Endothelial cell of umbilical vein (primary cell): ENCODE results near the gene RIMKLB. TPM values are rescaled to one million over a fixed set of nuclear protein-coding genes. Genes with fewer than 3 reads are reported as not detected.

ENCODE experiments used
- BruUV-seq: library from RNA; stranded (reverse); fragments of 400-500 nt; replicated peaks from 2 replicates; lab custom pipeline; 2021; lab: Mats Ljungman, UMichigan
- CTCF ChIA-PET: fragments of 300-600, 350-600 bp; sonication (Branson Sonifier 250); formaldehyde crosslinking; loops from one replicate; lab custom pipeline; 2021; ENCODE audit warnings: antibody characterized with exemption, inconsistent platforms; lab: Charles Lee
- POLR2A ChIA-PET: fragments of 300-600, 350-600 bp; sonication (Branson Sonifier 250); formaldehyde crosslinking; loops from one replicate; lab custom pipeline; 2021; ENCODE audit warnings: antibody characterized with exemption, inconsistent platforms; lab: Charles Lee
- DNase-seq: peaks from one replicate; pipeline ENCODE4 v3.0.0-alpha.2; 2011; ENCODE audit warnings: low read depth, low spot score
- FAIRE-seq: peaks from 2 replicates; lab custom pipeline; 2011; peaks lifted over from hg19 to GRCh38; lab: Jason Lieb, UNC
- H2AFZ ChIP-seq: 2 replicates; pipeline ENCODE4 v1.6.0; 2012; ENCODE audit warnings: low read depth, low read length, control low read depth, inconsistent platforms
- H3K27ac ChIP-seq: 2 replicates; pipeline ENCODE4 v1.5.1; 2011; ENCODE audit warnings: low read depth, mild to moderate bottlenecking, control low read depth, low read length, moderate library complexity; ENCODE audit not compliant: insufficient read depth
- H3K27me3 ChIP-seq, 2 experiments: 2 replicates each; pipeline versions ENCODE4 v1.6.0 to v1.6.1; 2011; ENCODE audit warnings: low read length in 2 of 2, mixed read lengths in 1 of 2; ENCODE audit not compliant: control insufficient read depth in 2 of 2, insufficient read depth in 2 of 2
- H3K36me3 ChIP-seq, 2 experiments: 2 replicates in 1 of 2; 3 replicates in 1 of 2; pipeline ENCODE4 v1.5.1; 2011; ENCODE audit warnings: low read length in 2 of 2, mild to moderate bottlenecking in 1 of 2, moderate library complexity in 1 of 2; ENCODE audit not compliant: control insufficient read depth in 2 of 2, insufficient read depth in 2 of 2; ENCODE audit errors: extremely low read depth in 1 of 2
- H3K4me1 ChIP-seq: 3 replicates; pipeline ENCODE4 v1.5.1; 2011; ENCODE audit warnings: mild to moderate bottlenecking, low read length; ENCODE audit not compliant: control insufficient read depth, insufficient read depth; ENCODE audit errors: extremely low read depth
- H3K4me2 ChIP-seq: 2 replicates; pipeline ENCODE4 v1.6.1; 2011; ENCODE audit warnings: low read length, control low read depth, mixed read lengths; ENCODE audit not compliant: insufficient read depth
- H3K4me3 ChIP-seq, 3 experiments: fragments of 200-600 bp in 1 of 3; sonication (generic), shearing (Covaris generic) in 1 of 3; replicated peaks in 1 of 3; 2 replicates each; pipeline ENCODE4 v1.5.1; 2011 to 2016; ENCODE audit warnings: control low read depth in 3 of 3, low read length in 3 of 3, mild to moderate bottlenecking in 2 of 3, inconsistent platforms in 1 of 3, low read depth in 1 of 3, moderate library complexity in 1 of 3; ENCODE audit not compliant: insufficient read depth in 1 of 3
- H3K79me2 ChIP-seq: 2 replicates; pipeline ENCODE4 v1.6.0; 2012; ENCODE audit warnings: low read length, inconsistent platforms; ENCODE audit not compliant: control insufficient read depth, insufficient read depth
- H3K9ac ChIP-seq: replicated peaks from 2 replicates; pipeline ENCODE3; 2011; ENCODE audit warnings: low read length, control low read depth; ENCODE audit not compliant: insufficient read depth; ENCODE audit errors: extremely low read depth
- H3K9me1 ChIP-seq: replicated peaks from 3 replicates; pipeline ENCODE4 v1.6.0; 2011; ENCODE audit warnings: mild to moderate bottlenecking, low read length; ENCODE audit not compliant: control insufficient read depth, insufficient read depth; ENCODE audit errors: extremely low read depth
- H3K9me3 ChIP-seq: replicated peaks from 2 replicates; pipeline ENCODE4 v1.5.1; 2012; ENCODE audit warnings: low read length, inconsistent platforms; ENCODE audit not compliant: control insufficient read depth, insufficient read depth
- H4K20me1 ChIP-seq: replicated peaks from 2 replicates; pipeline ENCODE3; 2011; ENCODE audit warnings: mild to moderate bottlenecking, low read length; ENCODE audit not compliant: control insufficient read depth, insufficient read depth; ENCODE audit errors: extremely low read depth
- EZH2 ChIP-seq: IDR thresholded peaks from 2 replicates; pipeline ENCODE4 v1.6.1; 2012; ENCODE audit warnings: borderline replicate concordance, low read depth, mild to moderate bottlenecking, moderate library complexity, low read length, inconsistent platforms; ENCODE audit not compliant: severe bottlenecking
- FOS ChIP-seq: IDR thresholded peaks from 2 replicates; pipeline ENCODE4 v1.6.1; 2011; ENCODE audit warnings: mild to moderate bottlenecking, low read length, moderate library complexity, borderline replicate concordance; ENCODE audit not compliant: insufficient read depth
- GATA2 ChIP-seq: IDR thresholded peaks from 2 replicates; pipeline ENCODE4 v1.7.0; 2011; ENCODE audit warnings: low read depth, mild to moderate bottlenecking, moderate library complexity, mixed read lengths, low read length; ENCODE audit not compliant: insufficient read length, insufficient read depth
- JUN ChIP-seq: IDR thresholded peaks from 2 replicates; pipeline ENCODE4 v1.6.1; 2011; ENCODE audit warnings: borderline replicate concordance, low read depth; ENCODE audit not compliant: insufficient read length, insufficient read depth
- MYC ChIP-seq: IDR thresholded peaks from one replicate; pipeline ENCODE4 v1.6.1; 2011; ENCODE audit warnings: mild to moderate bottlenecking, low read depth, low read length
- POLR2A ChIP-seq: IDR thresholded peaks from 2 replicates; pipeline ENCODE4 v1.6.1; 2012; ENCODE audit warnings: low read depth, mild to moderate bottlenecking, control low read depth, low read length
- POLR2AphosphoS5 ChIP-seq: IDR thresholded peaks from 2 replicates; pipeline ENCODE4 v1.6.1; 2012; ENCODE audit warnings: low read depth, mild to moderate bottlenecking, control low read depth, low read length, moderate library complexity; ENCODE audit not compliant: insufficient read depth
- dilution Hi-C: fragments of 300-500 bp; cut with MboI; formaldehyde crosslinking; loops from one replicate; pipeline ENCODE4 v1.15.0; 2019; ENCODE audit warnings: low sequenced_read_pairs; ENCODE audit not compliant: extremely low pct_ligation_motif_present
- intact Hi-C: fragments of 100-400 bp; cut with micrococcal nuclease; formaldehyde crosslinking; loops from one replicate; pipeline ENCODE4 v1.10.0; 2022
- polyA plus RNA-seq, 4 experiments: library from polyadenylated mRNA; depleted of rRNA in 3 of 4; stranded (reverse) in 3 of 4; unstranded in 1 of 4; fragments of >200 nt; gene quantifications; 2 replicates each; pipeline versions ENCODE4 v1.2.1 to v1.2.3, GENCODE V29; 2011 to 2012; ENCODE audit warnings: missing spikeins in 1 of 4
- total RNA-seq: library from RNA; stranded (reverse); gene quantifications from 2 replicates; pipeline ENCODE4 v1.2.3, GENCODE V29; 2021
- TF ChIP-seq, protein P1 (sequence below), 2 donors: IDR thresholded peaks; 1 replicate in 1 of 2; 2 replicates in 1 of 2; pipeline ENCODE4 v1.5.1; 2011; ENCODE audit warnings: low read length in 2 of 2, mild to moderate bottlenecking in 2 of 2, moderate library complexity in 2 of 2, control low read depth in 1 of 2, inconsistent platforms in 1 of 2, low read depth in 1 of 2; ENCODE audit not compliant: insufficient read depth in 1 of 2; ENCODE audit errors: extremely low read depth in 1 of 2
- TF ChIP-seq, protein P2 (sequence below): IDR thresholded peaks from 2 replicates; pipeline ENCODE4 v1.6.1; 2011; ENCODE audit not compliant: insufficient read depth, insufficient read length

Gene RIMKLB
- total and polyA plus RNA-seq, 2 donors (not counting 3 experiments of a cell fraction or from before 2014, with no cell fraction given) = 35.5 to 64.3 TPM

DNA sequence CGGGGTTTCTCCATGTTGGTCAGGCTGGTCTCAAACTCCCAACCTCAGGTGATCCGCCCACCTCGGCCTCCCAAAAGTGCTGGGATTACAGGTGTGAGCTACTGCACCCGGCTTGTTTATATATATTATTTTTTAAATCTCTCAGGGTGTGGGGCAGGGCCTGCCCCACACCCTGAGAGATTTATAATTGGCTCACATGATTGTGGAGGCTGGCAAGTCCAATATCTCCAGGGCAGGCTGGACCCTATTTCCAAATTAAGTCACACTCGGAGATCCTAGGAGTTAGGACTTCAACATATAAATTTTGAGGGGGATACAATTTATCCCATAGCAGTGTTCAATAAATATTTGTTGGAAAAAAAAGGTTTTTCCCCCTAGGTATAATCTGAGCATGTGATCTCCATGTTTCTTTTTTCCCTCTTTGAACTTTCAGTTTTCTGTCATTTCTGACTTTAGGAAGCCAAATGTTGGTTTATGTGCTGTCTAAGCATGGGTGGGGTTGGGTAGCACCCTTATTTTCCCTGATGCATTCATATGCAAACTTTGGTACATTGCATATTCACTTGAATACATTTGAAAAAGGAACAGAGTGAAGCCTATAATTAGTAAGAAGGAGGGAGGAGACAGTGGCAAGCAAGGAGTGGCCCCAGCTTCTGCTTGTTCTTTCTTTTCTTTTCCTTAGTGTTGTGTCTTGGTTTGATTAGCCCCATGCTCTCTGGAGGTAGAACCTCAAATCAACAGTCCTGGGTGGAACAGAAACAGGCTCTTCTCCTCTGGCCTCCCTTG is 116.0 kb downstream of the RIMKLB start:
- Histone ChIP-seq H4K20me1 (no peaks in the 10 kb centered on the region), H3K9me1 (no peaks in the 10 kb centered on the region), H3K4me2 (no peak overlapping the region), H3K9ac (no peak overlapping the region), H3K36me3 (no peaks in the 10 kb centered on the region), H3K79me2 (no peaks in the 10 kb centered on the region), H3K27ac (no peak overlapping the region), H3K4me1 (no peaks in the 10 kb centered on the region), H3K27me3 (no peaks in the 10 kb centered on the region), H3K9me3 (no peaks in the 10 kb centered on the region), H3K4me3 (no peak overlapping the region), H2AFZ (no peak overlapping the region)
- ChIA-PET CTCF (interaction anchor here (1.0 to 1.9 kb wide), 2 partner anchors 132 to 156 kb away, joined by 4 to 8 read pairs; no protein-coding TSS in a partner anchor), POLR2A (no interaction called here)
- intact Hi-C loops (no loop called here), dilution Hi-C loops (no loop called here)
- DNase-seq (no peak), FAIRE-seq (no peak)
- TF ChIP-seq JUN (no peak), FOS (no peak), MYC (no peak), POLR2A (no peak), EZH2 (no peak), GATA2 (no peak), POLR2AphosphoS5 (no peak)
- TF ChIP-seq, protein P1, sequence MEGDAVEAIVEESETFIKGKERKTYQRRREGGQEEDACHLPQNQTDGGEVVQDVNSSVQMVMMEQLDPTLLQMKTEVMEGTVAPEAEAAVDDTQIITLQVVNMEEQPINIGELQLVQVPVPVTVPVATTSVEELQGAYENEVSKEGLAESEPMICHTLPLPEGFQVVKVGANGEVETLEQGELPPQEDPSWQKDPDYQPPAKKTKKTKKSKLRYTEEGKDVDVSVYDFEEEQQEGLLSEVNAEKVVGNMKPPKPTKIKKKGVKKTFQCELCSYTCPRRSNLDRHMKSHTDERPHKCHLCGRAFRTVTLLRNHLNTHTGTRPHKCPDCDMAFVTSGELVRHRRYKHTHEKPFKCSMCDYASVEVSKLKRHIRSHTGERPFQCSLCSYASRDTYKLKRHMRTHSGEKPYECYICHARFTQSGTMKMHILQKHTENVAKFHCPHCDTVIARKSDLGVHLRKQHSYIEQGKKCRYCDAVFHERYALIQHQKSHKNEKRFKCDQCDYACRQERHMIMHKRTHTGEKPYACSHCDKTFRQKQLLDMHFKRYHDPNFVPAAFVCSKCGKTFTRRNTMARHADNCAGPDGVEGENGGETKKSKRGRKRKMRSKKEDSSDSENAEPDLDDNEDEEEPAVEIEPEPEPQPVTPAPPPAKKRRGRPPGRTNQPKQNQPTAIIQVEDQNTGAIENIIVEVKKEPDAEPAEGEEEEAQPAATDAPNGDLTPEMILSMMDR (IDR thresholded peaks at IDR 0.05; ENCODE audit: extremely low read depth in 1 of 2, insufficient read depth in 1 of 2, low read depth in 1 of 2, low read length in 2 of 2) = no peak
- TF ChIP-seq, protein P2, sequence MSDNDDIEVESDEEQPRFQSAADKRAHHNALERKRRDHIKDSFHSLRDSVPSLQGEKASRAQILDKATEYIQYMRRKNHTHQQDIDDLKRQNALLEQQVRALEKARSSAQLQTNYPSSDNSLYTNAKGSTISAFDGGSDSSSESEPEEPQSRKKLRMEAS = no peak
- no TSS peak for BruUV-seq
